GM12875 (cell line): ENCODE results near the gene CFAP46.

Experiments used
- H3K4me3 ChIP-seq: one replicate; pipeline ENCODE4 v1.5.1; 2011; ENCODE audit warnings: low read depth, low read length, control low read depth
- CTCF ChIP-seq: IDR thresholded peaks from 2 replicates; pipeline ENCODE4 v1.5.1; 2011; ENCODE audit warnings: low read depth, mild to moderate bottlenecking, control low read depth, inconsistent platforms, low read length, moderate library complexity, borderline replicate concordance; ENCODE audit not compliant: insufficient read depth

Gene CFAP46

DNA sequence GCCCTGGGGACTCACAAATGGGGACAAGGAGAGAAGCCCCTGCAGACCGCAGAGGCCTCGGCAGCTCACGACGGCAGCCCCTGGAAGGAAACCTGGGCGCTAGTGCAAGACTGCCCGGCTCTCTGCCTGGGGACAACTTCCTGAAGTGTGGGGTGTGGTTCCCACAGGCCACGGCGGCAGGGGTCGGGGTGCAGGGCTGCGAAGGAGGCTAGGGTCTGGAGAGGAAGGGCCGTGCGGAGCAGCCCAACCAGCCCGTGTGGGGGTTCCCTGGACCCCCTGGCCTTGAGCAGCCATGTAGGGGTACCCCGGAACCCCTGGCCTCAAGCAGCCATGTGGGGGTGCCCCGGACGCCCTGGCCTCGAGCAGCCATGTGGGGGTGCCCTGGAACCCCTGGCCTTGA, 19.5 kb downstream of the CFAP46 start:
- no peak for TF ChIP-seq CTCF

DNA sequence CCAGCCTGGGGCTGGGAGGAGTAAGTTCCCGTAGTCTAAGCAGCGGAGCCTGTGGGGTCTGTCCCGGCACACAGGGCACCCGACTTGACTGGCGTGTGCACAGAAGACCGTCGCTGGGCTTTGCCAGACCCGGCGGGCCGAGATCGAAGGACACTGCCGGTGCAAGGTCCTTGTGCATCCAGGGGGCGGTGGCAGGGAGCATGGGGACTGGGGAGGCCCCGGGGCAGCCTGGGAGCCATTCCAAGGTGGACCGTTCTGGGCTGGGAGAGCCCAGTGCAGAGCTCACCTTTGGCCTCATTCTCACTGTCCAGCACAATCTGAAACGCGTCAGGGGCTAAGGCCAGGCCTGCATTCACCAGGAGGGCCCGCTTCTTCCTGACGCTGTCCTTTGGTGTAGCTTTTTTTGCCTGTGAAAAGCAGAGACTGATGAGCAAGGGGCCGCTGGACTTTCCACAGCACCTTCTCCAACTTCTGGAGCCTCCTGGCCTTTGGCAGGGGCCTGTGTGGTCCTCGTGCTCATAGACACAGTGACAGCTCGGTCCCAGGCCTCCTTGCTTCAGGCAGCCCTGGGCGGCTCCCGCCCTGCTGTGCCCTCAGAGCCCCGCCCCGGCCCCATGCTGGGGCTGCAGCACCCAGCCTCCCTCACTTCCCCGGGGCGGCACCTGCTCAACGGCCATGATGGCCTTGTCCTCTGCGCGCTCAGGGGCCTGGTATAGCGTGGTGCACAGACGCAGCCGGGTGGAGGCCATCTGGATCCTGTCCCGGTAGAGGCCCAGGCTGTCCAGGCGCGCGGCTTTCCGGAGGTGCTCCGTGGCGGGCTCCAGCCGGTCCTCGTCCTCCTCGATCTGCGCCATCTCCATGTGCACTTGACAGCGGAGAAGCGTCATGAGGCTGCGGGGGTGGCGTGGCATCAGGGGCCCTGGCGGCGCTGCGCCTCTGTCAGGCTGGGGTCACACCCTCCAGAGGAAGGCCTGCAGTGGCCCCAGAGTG, 20.3 kb downstream of the CFAP46 start:
- TF ChIP-seq CTCF: no peak
- H3K4me3 ChIP-seq: no peak overlapping the region

More for the DNA sequence above, 19.5 kb downstream of the CFAP46 start:
- H3K4me3 ChIP-seq: no peak overlapping the region

DNA sequence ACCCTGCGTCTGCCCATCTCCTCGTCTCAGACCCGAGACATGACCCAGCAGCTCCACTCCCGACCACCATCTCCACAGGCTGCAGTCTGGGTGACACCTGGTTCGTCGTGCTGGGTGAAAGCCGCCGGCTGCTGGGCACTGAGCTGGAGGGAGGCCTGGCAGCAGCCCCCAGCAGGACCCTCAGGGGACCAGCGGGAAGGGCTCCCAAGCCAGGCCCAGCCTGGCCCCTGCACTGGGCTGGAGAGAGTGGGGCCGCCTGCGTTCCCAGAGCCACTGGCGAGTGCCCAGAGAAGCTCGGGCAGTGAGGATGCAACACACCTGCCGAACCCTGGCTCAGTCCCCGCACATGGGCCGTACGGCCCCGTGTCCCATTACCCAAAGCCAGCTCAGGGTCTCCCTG, 21.3 kb downstream of the CFAP46 start:
- no peak overlapping the region for H3K4me3 ChIP-seq
- TF ChIP-seq CTCF: no peak

DNA sequence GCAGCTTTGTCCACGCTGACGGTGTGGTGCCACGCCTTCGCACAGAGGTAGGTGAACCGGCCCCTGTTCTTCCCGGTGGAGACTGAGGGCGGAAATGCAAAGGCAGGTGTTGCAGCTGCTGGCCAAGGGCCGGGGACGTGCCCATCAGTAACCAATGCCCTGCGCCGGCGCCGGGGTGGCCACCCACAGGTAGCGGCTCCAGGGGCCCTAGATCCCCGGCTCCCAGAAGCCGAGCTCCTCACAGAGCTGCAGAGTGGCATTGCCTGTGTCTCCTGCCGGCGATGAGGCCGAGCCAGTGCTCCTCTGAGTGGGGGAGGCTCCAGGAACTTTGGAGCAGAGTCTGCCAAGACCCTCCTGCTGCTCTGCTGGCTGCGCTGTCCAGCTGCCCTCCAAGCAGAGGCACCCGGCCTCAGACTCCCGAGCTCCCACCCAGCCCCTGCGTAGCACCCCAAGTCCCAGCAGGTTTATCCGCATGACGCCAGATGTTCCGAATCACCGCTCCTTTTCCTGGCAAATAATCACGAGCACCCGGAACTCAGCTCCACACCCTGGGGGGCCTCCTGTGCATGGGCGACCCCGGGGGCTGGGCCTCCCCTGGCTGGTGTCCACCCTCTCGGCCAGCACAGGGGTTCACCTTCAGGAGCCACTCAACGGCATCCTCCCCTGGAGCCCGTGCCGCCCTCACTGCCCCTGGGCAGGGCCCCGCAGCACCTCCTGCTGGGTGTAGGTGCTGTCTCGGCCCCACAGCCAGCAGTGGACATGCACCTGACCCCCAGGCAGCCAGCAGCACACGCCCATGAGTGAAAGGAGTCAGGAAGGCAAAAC, 22.1 kb downstream of the CFAP46 start:
- no peak for TF ChIP-seq CTCF
- no peak overlapping the region for H3K4me3 ChIP-seq

GRCh38 chr10:132919374-132920100, 22.8 kb downstream of the CFAP46 start:
- no peak for TF ChIP-seq CTCF
- no peak overlapping the region for H3K4me3 ChIP-seq

DNA sequence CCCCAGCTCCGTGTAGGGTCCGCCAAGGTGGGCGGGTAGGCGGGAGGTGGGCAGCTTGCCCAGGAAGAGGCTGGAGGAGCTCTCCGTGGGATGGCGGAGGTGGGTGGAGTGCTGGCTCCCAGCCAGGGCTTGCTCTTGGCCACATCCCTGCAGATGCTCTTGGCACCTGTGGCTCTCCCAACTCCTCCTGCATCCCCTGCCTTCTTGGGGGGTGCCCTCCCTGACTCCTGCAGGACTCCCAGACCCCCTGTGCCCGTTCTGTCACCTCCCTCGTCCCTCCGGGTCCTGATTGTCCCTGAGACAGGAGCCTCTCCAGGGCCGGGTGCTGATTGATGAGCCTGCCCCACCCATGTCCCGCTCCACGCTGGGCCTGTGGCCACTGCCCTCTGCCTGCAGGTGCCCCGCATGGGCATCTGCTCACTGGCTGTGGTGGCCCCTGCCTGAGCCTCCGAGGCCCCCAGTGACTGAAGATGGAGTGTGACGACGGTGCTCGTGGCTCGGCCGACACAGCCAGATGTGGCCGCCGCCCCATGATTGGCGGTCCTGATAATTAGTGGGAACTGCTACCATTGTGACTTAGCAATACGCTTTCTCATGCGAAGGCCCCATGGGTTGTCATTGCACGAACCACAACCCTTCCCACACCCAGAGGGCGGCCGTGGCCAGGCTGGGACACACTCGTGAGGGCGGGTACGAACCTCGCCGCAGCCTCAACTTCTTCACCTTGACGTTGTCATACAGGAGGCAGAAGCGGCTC, 23.6 kb downstream of the CFAP46 start:
- no peak for TF ChIP-seq CTCF
- H3K4me3 ChIP-seq: no peak overlapping the region
